Stomach (tissue), 9 donors: Measurements from ENCODE around the gene SH3RF3. TPM values are rescaled to one million over a fixed set of nuclear protein-coding genes. Genes with fewer than 3 reads are reported as not detected.

Experiments used
- DNase-seq, 2 donors: peaks; one replicate each; pipeline versions ENCODE4 v3.0.0 to v3.0.0-alpha.2; 2013 to 2019
- H3K27ac ChIP-seq, 5 donors: fragments of 200-600 bp in 4 of 5; sonication (generic) in 4 of 5; one replicate each; pipeline ENCODE4 v1.5.1; 2013 to 2019; ENCODE audit warnings: mild to moderate bottlenecking in 1 of 5, moderate library complexity in 1 of 5
- H3K27me3 ChIP-seq, 3 donors: fragments of 200-600 bp; sonication (generic); one replicate each; pipeline ENCODE4 v1.5.1; 2017 to 2019; ENCODE audit warnings: mixed run types in 1 of 3
- H3K36me3 ChIP-seq, 4 donors: fragments of 200-600 bp; sonication (generic); 1 replicate in 3 of 4; 2 replicates in 1 of 4; pipeline ENCODE4 v1.5.1; 2016 to 2019
- H3K4me1 ChIP-seq, 4 donors: fragments of 200-600 bp; sonication (generic); one replicate each; pipeline ENCODE4 v1.5.1; 2016 to 2019
- H3K4me3 ChIP-seq, 4 donors: fragments of 200-600 bp; sonication (generic) in 3 of 4; one replicate each; pipeline ENCODE4 v1.5.1; 2016 to 2019; ENCODE audit warnings: mild to moderate bottlenecking in 1 of 4
- H3K9me3 ChIP-seq, 4 donors: fragments of 200-600 bp; sonication (generic); one replicate each; pipeline ENCODE4 v1.5.1; 2016 to 2019
- CTCF ChIP-seq, 7 experiments: fragments of 450-650 bp in 4 of 7; fragments of 200-600 bp in 3 of 7; sonication (generic) in 3 of 7; IDR thresholded peaks; one replicate each; pipeline ENCODE4 v1.5.1; 2016 to 2019; ENCODE audit warnings: antibody characterized with exemption in 7 of 7, control low read depth in 2 of 7, mild to moderate bottlenecking in 1 of 7
- EP300 ChIP-seq: sonication (generic); formaldehyde crosslinking; IDR thresholded peaks from one replicate; pipeline ENCODE4 v1.6.1; 2017; ENCODE audit warnings: antibody characterized with exemption
- POLR2A ChIP-seq, 4 donors: fragments of 450-650 bp; IDR thresholded peaks; one replicate each; pipeline ENCODE4 v1.6.1; 2016; ENCODE audit warnings: antibody characterized with exemption in 4 of 4, control low read depth in 2 of 4, mild to moderate bottlenecking in 1 of 4, moderate library complexity in 1 of 4
- POLR2AphosphoS5 ChIP-seq, 3 donors: sonication (generic); formaldehyde crosslinking; IDR thresholded peaks; one replicate each; pipeline ENCODE4 v1.6.1; 2016; ENCODE audit warnings: antibody characterized with exemption in 3 of 3
- WGBS, 5 donors: extraction: QIAGEN DNeasy Blood & Tissue Kit in 3 of 5; methylation state at CpG; one replicate each; pipeline versions ENCODE4 v1.1.5 to v1.1.7; 2013 to 2018; 5-methylcytosine and 5-hydroxymethylcytosine counted together
- intact Hi-C: fragments of 100-400 bp; cut with DNase I; formaldehyde crosslinking; loops from one replicate; pipeline ENCODE4 v1.15.1; 2023; ENCODE audit warnings: low total_unique reads
- polyA plus RNA-seq, 3 donors: library from polyadenylated mRNA; stranded (reverse); fragments of 200-250 nt; gene quantifications; one replicate each; pipeline ENCODE4 v1.2.3, GENCODE V29; 2013
- total RNA-seq, 5 donors: library from RNA; depleted of rRNA; stranded (reverse); fragments of >200 nt; gene quantifications; one replicate each; pipeline versions ENCODE4 v1.1.0 to v1.2.3, GENCODE V29; 2014 to 2016
- donor health status: healthy with polysubstance abuse.
- donor health status: Bipolar disorder and iron deficiency.
- donor health status: healthy.

The SH3RF3 gene
- total and polyA plus RNA-seq, 8 donors, result 0.87 to 11.1 (median 4.4) TPM

- TF ChIP-seq POLR2A (IDR thresholded peaks at IDR 0.05) (no peak), POLR2AphosphoS5 (IDR thresholded peaks at IDR 0.05) (no peak), CTCF (IDR thresholded peaks at IDR 0.05) (no peak), EP300 (no peak)
- no peak for DNase-seq
- 76 to 88% (median 84%) methylated on average over 4 of the region's 4 CpGs for WGBS, 5 donors
- no peaks in the 10 kb centered on the region for H3K9me3 ChIP-seq
- H3K27me3 ChIP-seq, result peaks cover 0 to 36% (median 25%) of the 10 kb centered on the region in 3 donors
- H3K4me1 ChIP-seq, result peaks cover 16 to 50% (median 34%) of the 10 kb centered on the region in 4 donors
- intact Hi-C loops, result no loop called here
- no peak overlapping the region for H3K4me3 ChIP-seq
- no peaks in the 10 kb centered on the region for H3K36me3 ChIP-seq
- H3K27ac ChIP-seq, result no peak overlapping the region
These were observed 2.8 kb downstream of the SH3RF3 start for GRCh38 chr2:109131777-109132176.

- no peaks in the 10 kb centered on the region for H3K9me3 ChIP-seq
- H3K4me1 ChIP-seq, result peaks cover 16 to 47% (median 36%) of the 10 kb centered on the region in 4 donors
- H3K36me3 ChIP-seq, result no peaks in the 10 kb centered on the region
- no peak for DNase-seq
- intact Hi-C loops, result no loop called here
- no peak overlapping the region for H3K27ac ChIP-seq
- H3K4me3 ChIP-seq, result no peak overlapping the region
- TF ChIP-seq POLR2AphosphoS5 (IDR thresholded peaks at IDR 0.05) (no peak), CTCF (IDR thresholded peaks at IDR 0.05) (no peak), EP300 (no peak), POLR2A (IDR thresholded peaks at IDR 0.05) (no peak)
- H3K27me3 ChIP-seq, result peaks cover 0 to 32% (median 25%) of the 10 kb centered on the region in 3 donors
These were observed 3.6 kb downstream of the SH3RF3 start for GRCh38 chr2:109132626-109133025.

- TF ChIP-seq CTCF (IDR thresholded peaks at IDR 0.05) (no peak), POLR2A (IDR thresholded peaks at IDR 0.05) (no peak), POLR2AphosphoS5 (IDR thresholded peaks at IDR 0.05) (no peak)
- Histone ChIP-seq H3K27me3 (peaks cover 0 to 24% (median 18%) of the 10 kb centered on the region in 3 donors), H3K36me3 (no peaks in the 10 kb centered on the region), H3K4me1 (peaks cover 9 to 42% (median 25%) of the 10 kb centered on the region in 4 donors), H3K9me3 (no peaks in the 10 kb centered on the region), H3K27ac (no peak overlapping the region), H3K4me3 (no peak overlapping the region)
- no peak for DNase-seq
- intact Hi-C loops, result no loop called here
- WGBS, 5 donors, result 65 to 80% (median 72%) methylated on average over 3 of the region's 3 CpGs
These were observed 4.7 kb downstream of the SH3RF3 start for GRCh38 chr2:109133746-109134145.

GRCh38 chr2:109134741-109135358 is 5.8 kb downstream of the SH3RF3 start:
- Histone ChIP-seq H3K4me3 (no peak overlapping the region), H3K27me3 (peaks cover 0 to 13% (median 7%) of the 10 kb centered on the region in 3 donors), H3K4me1 (peaks cover 2 to 36% (median 14%) of the 10 kb centered on the region in 4 donors), H3K27ac (no peak overlapping the region), H3K36me3 (no peaks in the 10 kb centered on the region), H3K9me3 (no peaks in the 10 kb centered on the region)
- intact Hi-C loops, result no loop called here
- TF ChIP-seq CTCF (IDR thresholded peaks at IDR 0.05), result no peak
- TF ChIP-seq POLR2A (IDR thresholded peaks at IDR 0.05), result no peak
- no peak for TF ChIP-seq EP300
- no peak for TF ChIP-seq POLR2AphosphoS5 (IDR thresholded peaks at IDR 0.05)
- DNase-seq, result no peak
- 73 to 90% (median 86%) methylated on average over 7 to 8 of the region's 8 CpGs for WGBS, 5 donors
